Putamen (tissue), 1 donor: ENCODE data around the gene GGA2.
"Not testable (repeated sequence)": the region's sequence is repeated elsewhere in the genome, so short reads cannot be mapped to it uniquely, and the experiment has no call there.

ENCODE experiments used
- DNase-seq: peaks from one replicate; pipeline ENCODE4 v3.0.0-alpha.2; 2016; ENCODE audit warnings: low spot score

The GGA2 gene

GRCh38 chr16:23524886-23525285 lies 14.6 kb upstream of the GGA2 start:
- no peak for DNase-seq

GRCh38 chr16:23523876-23524385 lies 13.6 kb upstream of the GGA2 start:
- DNase-seq, result no peak

GRCh38 chr16:23523321-23523720 lies 13.0 kb upstream of the GGA2 start:
- no peak for DNase-seq

- no peak for DNase-seq
These were observed 11.7 kb upstream of the GGA2 start for GRCh38 chr16:23521965-23522364.

GRCh38 chr16:23521037-23521743 lies 10.9 kb upstream of the GGA2 start:
- no peak for DNase-seq

GRCh38 chr16:23520500-23520899 lies 10.2 kb upstream of the GGA2 start:
- DNase-seq, result no peak

GRCh38 chr16:23519282-23519681 lies 9.0 kb upstream of the GGA2 start:
- no peak for DNase-seq

- DNase-seq, result no peak
These were observed 8.2 kb upstream of the GGA2 start for GRCh38 chr16:23518435-23518891.

- DNase-seq, result no peak
These were observed 6.3 kb upstream of the GGA2 start for GRCh38 chr16:23516366-23517137.

GRCh38 chr16:23515881-23516280 lies 5.6 kb upstream of the GGA2 start:
- no peak for DNase-seq

GRCh38 chr16:23514381-23515152 lies 4.3 kb upstream of the GGA2 start:
- DNase-seq, result no peak

GRCh38 chr16:23512168-23512695 lies 1.9 kb upstream of the GGA2 start:
- no peak for DNase-seq

- DNase-seq, result no peak
These were observed 1.4 kb upstream of the GGA2 start for GRCh38 chr16:23511731-23512130.

GRCh38 chr16:23510915-23511270 lies 599 bp upstream of the GGA2 start:
- not testable (repeated sequence) for DNase-seq

- DNase-seq, result no peak
These were observed 521 bp downstream of the GGA2 start for GRCh38 chr16:23509782-23510163.

GRCh38 chr16:23509441-23509754 lies 896 bp downstream of the GGA2 start:
- no peak for DNase-seq

- DNase-seq, result no peak
These were observed 1.5 kb downstream of the GGA2 start for GRCh38 chr16:23508589-23509440.

GRCh38 chr16:23506606-23506994 lies 3.7 kb downstream of the GGA2 start:
- DNase-seq, result no peak

GRCh38 chr16:23505671-23506605 lies 4.4 kb downstream of the GGA2 start:
- no peak for DNase-seq

- DNase-seq, result no peak
These were observed 5.1 kb downstream of the GGA2 start for GRCh38 chr16:23505180-23505665.
